ENCODE data around the gene ATP1A1.

Gene ATP1A1

GRCh38 chr1:116390195-116390594 lies 17.2 kb downstream of the ATP1A1 start:
- DNase-seq (ENCODE audit: low read depth) = no peak
- no peak for TF ChIP-seq CTCF (conservative IDR thresholded peaks at IDR 0.05; ENCODE audit: low read length)
- no peak overlapping the region for H3K4me3 ChIP-seq (ENCODE audit: low read length)

DNA sequence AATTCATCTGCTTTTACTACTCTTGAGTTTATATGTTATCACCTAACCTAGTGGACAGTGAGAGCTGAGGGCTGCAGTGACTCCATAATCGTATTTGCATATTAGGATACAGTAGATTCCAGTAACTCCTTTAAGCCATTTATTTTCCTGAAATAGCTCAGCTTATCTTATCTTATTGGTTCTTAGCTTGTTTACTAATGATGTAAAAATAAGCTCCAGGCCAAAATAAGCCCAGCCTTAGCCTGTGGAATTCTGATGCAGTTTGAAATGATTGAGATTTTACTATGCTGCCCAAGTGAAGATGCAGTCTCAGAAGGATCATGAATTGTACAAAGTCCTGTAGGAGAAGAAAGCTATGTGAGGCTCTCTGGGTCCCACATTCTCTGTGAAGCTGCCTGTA lies 18.1 kb downstream of the ATP1A1 start:
- no peak for DNase-seq (ENCODE audit: low read depth)
- TF ChIP-seq CTCF (conservative IDR thresholded peaks at IDR 0.05; ENCODE audit: low read length) = no peak
- H3K4me3 ChIP-seq (ENCODE audit: low read length) = no peak overlapping the region

DNA sequence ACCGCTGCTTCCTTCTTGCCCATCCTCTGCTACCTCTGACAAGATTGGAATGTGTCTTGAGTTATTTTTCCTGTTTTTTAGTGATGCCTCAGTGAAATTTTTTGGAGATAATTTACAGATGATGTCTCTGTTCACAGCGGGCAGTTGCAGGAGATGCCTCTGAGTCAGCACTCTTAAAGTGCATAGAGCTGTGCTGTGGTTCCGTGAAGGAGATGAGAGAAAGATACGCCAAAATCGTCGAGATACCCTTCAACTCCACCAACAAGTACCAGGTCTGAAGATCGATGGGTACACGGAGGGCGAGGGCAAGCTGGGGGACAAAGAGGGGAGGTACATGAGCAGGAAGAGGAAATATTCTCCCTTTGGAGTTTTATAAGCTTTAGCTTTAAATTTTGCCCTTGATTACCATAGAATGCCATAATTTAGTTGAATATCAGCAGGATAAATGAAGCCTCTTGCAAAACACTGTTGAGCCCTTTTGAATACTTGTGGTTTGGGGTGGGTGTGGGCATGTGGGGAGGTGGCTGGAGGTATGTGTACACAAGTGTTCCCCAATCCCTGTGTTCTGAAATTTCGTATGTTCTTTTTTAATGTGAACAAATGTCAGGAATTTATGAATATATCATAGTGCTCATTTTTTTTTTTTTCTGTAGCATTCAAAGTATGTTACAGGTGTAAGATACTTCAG lies 19.8 kb downstream of the ATP1A1 start:
- TF ChIP-seq CTCF (conservative IDR thresholded peaks at IDR 0.05; ENCODE audit: low read length) = no peak
- no peak overlapping the region for H3K4me3 ChIP-seq (ENCODE audit: low read length)
- DNase-seq (ENCODE audit: low read depth) = peak; percentile 25

GRCh38 chr1:116393792-116394191 lies 20.7 kb downstream of the ATP1A1 start:
- DNase-seq (ENCODE audit: low read depth) = no peak
- no peak overlapping the region for H3K4me3 ChIP-seq (ENCODE audit: low read length)
- TF ChIP-seq CTCF (conservative IDR thresholded peaks at IDR 0.05; ENCODE audit: low read length) = no peak

- no peak for TF ChIP-seq CTCF (conservative IDR thresholded peaks at IDR 0.05; ENCODE audit: low read length)
- no peak overlapping the region for H3K4me3 ChIP-seq (ENCODE audit: low read length)
- DNase-seq (ENCODE audit: low read depth) = no peak
Observed at GRCh38 chr1:116394270-116394669, 21.2 kb downstream of the ATP1A1 start.

GRCh38 chr1:116396769-116397168 lies 23.7 kb downstream of the ATP1A1 start:
- DNase-seq (ENCODE audit: low read depth) = no peak
- TF ChIP-seq CTCF (conservative IDR thresholded peaks at IDR 0.05; ENCODE audit: low read length) = no peak
- H3K4me3 ChIP-seq (ENCODE audit: low read length) = no peak overlapping the region

GRCh38 chr1:116397728-116398127 lies 24.7 kb downstream of the ATP1A1 start:
- no peak overlapping the region for H3K4me3 ChIP-seq (ENCODE audit: low read length)
- TF ChIP-seq CTCF (conservative IDR thresholded peaks at IDR 0.05; ENCODE audit: low read length) = no peak
- DNase-seq (ENCODE audit: low read depth) = no peak
